Muscle layer of duodenum (tissue), 2 donors: ENCODE data around the gene TYW1B.
"Not testable (repeated sequence)": the region's sequence is repeated elsewhere in the genome, so short reads cannot be mapped to it uniquely, and the experiment has no call there.

ENCODE experiments used
- H3K27ac ChIP-seq: one replicate; pipeline ENCODE4 v1.7.0; 2013; ENCODE audit warnings: mild to moderate bottlenecking, low read length
- H3K27me3 ChIP-seq: one replicate; pipeline ENCODE4 v1.7.0; 2013; ENCODE audit warnings: low read depth, mild to moderate bottlenecking, control low read depth, low read length
- H3K36me3 ChIP-seq, 2 donors: one replicate each; pipeline ENCODE4 v1.7.0; 2013; ENCODE audit warnings: low read length in 2 of 2, control low read depth in 1 of 2, mild to moderate bottlenecking in 1 of 2; ENCODE audit not compliant: insufficient read depth in 2 of 2, control insufficient read depth in 1 of 2
- H3K4me1 ChIP-seq, 2 donors: one replicate each; pipeline ENCODE4 v1.7.0; 2013; ENCODE audit warnings: low read length in 2 of 2, mild to moderate bottlenecking in 2 of 2, control low read depth in 1 of 2, moderate library complexity in 1 of 2; ENCODE audit not compliant: insufficient read depth in 2 of 2, control insufficient read depth in 1 of 2
- H3K4me3 ChIP-seq, 2 donors: one replicate each; pipeline ENCODE4 v1.7.0; 2013; ENCODE audit warnings: low read length in 2 of 2, low read depth in 1 of 2, mild to moderate bottlenecking in 1 of 2
- H3K9me3 ChIP-seq, 2 donors: one replicate each; pipeline ENCODE4 v1.7.0; 2013; ENCODE audit warnings: low read length in 2 of 2, control low read depth in 1 of 2, mild to moderate bottlenecking in 1 of 2; ENCODE audit not compliant: control insufficient read depth in 1 of 2
- donor health status: healthy.

Gene TYW1B

DNA sequence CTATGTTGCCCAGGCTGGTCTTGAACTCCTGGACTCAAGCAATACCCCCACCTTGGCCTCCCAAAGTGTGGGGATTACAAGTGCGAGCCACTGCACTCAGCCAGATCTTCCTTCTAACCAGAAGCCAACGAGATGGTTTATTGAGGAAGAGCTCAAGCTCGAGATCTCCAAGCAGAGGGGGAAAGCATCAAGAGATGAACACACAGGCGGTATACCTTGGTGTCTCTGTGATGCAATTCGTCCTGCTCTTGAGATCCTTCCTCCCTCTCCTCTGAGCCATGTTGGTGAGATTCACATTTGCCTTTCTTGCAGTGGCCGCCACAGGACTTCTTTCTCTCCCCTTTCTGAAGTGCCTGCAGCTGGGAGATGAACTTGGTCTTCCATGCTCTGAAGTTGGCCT is 21.1 kb downstream of the TYW1B start:
- not testable (repeated sequence) for H3K27ac ChIP-seq, H3K4me3 ChIP-seq, H3K27me3 ChIP-seq, H3K9me3 ChIP-seq, H3K4me1 ChIP-seq
- H3K36me3 ChIP-seq: peaks cover 6 to 19% of the 10 kb centered on the region in 2 donors

GRCh38 chr7:72805526-72806494 is 22.2 kb downstream of the TYW1B start:
- Histone ChIP-seq H3K36me3 (peaks cover 6 to 19% of the 10 kb centered on the region in 2 donors), H3K9me3 (no peaks in the 10 kb centered on the region), H3K27me3 (no peaks in the 10 kb centered on the region), H3K27ac (no peak overlapping the region), H3K4me1 (no peaks in the 10 kb centered on the region), H3K4me3 (no peak overlapping the region)

GRCh38 chr7:72803778-72804177 is 24.2 kb downstream of the TYW1B start:
- not testable (repeated sequence) for H3K27ac ChIP-seq, H3K4me1 ChIP-seq, H3K4me3 ChIP-seq, H3K27me3 ChIP-seq, H3K9me3 ChIP-seq
- H3K36me3 ChIP-seq: peaks cover 6 to 19% of the 10 kb centered on the region in 2 donors

DNA sequence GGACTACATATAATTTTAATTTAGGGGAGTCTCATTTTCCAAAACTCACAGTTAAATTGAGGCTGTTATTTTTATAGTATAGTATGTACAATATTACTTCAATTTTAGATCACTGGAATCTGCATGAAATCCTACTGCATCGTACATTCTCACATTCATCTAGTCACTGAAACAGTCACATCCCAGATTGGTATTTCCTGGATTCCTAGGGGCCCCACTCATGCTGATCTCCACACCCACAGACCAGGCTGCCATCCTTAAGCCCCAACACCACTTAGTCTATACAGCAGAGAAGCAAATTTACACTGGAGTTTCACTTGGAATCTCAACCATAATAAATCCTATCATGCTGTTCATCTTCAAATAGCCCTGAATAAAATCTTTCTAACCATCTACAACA is 26.4 kb downstream of the TYW1B start:
- H3K4me1 ChIP-seq, H3K4me3 ChIP-seq, H3K27ac ChIP-seq, H3K9me3 ChIP-seq, H3K27me3 ChIP-seq: not testable (repeated sequence)
- peaks cover 6 to 20% of the 10 kb centered on the region in 2 donors for H3K36me3 ChIP-seq

DNA sequence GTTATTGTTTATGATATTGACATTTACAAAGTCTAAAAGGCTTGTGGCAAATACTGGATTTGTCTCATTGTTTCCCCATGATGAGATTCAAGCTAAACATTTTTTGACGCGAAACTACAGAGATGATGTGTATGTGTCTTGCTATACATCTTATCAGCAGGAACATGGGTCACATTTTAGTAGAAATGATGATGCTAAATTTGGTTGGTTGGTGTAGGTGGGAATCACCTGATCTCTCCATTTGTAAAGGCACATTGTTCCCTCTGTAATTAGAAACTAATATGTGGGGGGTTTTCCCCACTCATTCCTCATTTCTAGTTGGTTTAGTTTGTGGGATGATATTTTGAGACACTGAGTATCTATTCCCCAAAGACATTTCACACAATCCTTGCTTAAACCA is 32.6 kb downstream of the TYW1B start:
- not testable (repeated sequence) for H3K9me3 ChIP-seq, H3K4me1 ChIP-seq, H3K27ac ChIP-seq, H3K4me3 ChIP-seq, H3K27me3 ChIP-seq
- H3K36me3 ChIP-seq: peaks cover 0 to 13% of the 10 kb centered on the region in 2 donors

- H3K4me3 ChIP-seq: no peak overlapping the region
- no peaks in the 10 kb centered on the region for H3K9me3 ChIP-seq
- no peaks in the 10 kb centered on the region for H3K27me3 ChIP-seq
- no peak overlapping the region for H3K27ac ChIP-seq
- H3K4me1 ChIP-seq: no peaks in the 10 kb centered on the region
- H3K36me3 ChIP-seq: peaks cover 0 to 13% of the 10 kb centered on the region in 2 donors
Observed at GRCh38 chr7:72793791-72794190, 34.2 kb downstream of the TYW1B start.

GRCh38 chr7:72790698-72791060 is 37.3 kb downstream of the TYW1B start:
- H3K27ac ChIP-seq, H3K36me3 ChIP-seq, H3K27me3 ChIP-seq, H3K9me3 ChIP-seq, H3K4me1 ChIP-seq, H3K4me3 ChIP-seq: not testable (repeated sequence)

- H3K27ac ChIP-seq, H3K4me3 ChIP-seq, H3K27me3 ChIP-seq, H3K4me1 ChIP-seq, H3K9me3 ChIP-seq, H3K36me3 ChIP-seq: not testable (repeated sequence)
Observed at GRCh38 chr7:72790048-72790697, 37.8 kb downstream of the TYW1B start.

DNA sequence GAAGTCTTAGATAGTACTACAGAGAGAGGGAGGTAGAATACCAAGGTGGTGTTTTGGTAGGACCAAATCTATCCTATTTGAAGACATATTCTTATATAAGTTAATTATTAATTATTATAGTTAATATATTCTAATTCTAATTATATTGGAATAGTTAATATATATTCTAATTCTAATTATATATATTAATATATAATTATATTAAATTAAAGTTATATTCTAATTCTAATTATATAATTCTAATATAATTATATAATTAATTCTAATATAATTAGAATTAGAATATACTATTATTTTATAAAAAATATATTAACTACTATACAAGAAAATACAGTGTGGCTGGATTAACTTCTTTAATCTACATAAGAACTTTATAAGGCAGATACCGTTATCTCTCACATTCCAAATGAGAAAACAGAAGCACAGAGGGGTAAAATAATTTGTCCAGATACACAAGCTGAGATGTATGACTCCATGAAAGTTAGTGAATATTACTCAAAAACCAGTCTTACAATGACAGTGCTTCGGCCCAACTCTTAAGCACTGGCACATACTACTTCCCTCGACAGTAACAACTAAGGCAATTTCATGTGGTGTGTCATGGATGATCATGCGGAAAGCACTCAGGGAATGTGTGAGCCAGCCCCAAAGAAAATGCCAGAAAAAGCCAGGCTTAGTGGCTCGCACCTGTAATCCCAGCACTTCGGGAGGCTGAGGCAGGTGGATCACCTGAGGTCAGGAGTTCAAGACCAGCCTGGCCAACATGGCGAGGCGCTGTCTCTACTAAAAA is 42.6 kb downstream of the TYW1B start:
- no peak overlapping the region for H3K27ac ChIP-seq
- no peaks in the 10 kb centered on the region for H3K9me3 ChIP-seq
- no peaks in the 10 kb centered on the region for H3K36me3 ChIP-seq
- H3K27me3 ChIP-seq: no peaks in the 10 kb centered on the region
- no peaks in the 10 kb centered on the region for H3K4me1 ChIP-seq
- no peak overlapping the region for H3K4me3 ChIP-seq

DNA sequence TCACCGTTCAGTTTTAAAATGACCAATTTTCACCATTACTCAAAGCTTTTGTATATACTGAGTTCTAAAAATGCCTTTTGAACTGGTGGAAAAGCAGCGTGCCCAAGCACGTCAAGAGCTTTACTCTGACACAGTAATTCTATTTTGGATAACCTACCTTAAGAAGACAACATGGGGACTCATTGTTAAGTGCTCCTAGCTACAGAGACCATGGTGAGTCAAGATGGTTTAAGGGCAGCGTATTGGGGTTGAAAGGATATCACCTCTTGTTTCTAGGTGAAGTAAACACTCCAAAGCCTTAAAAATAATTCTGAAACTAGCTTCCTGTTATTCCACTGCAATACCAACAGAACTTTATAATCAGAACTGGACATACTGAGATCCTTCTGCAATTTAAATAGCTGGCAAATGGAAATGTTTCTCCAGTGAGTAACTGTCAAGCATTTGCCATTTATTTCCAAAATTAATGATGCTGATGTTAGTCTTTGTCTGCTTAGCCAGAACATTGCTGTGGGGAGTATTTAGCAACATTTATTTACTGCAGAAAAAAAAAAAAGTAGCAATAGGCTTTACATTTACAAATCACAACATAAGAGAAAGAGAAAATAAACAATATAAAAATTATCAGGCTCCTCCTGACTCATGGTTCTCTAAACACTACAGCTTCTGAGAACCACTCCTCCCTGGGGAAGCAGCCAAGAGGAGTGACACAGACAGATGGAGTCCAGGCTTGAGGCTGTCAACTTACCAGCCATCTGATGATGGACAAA is 44.2 kb downstream of the TYW1B start:
- H3K4me3 ChIP-seq, H3K36me3 ChIP-seq, H3K9me3 ChIP-seq, H3K4me1 ChIP-seq, H3K27me3 ChIP-seq, H3K27ac ChIP-seq: not testable (repeated sequence)

GRCh38 chr7:72781631-72782030 is 46.4 kb downstream of the TYW1B start:
- Histone ChIP-seq H3K27ac (no peak overlapping the region), H3K27me3 (no peaks in the 10 kb centered on the region), H3K36me3 (no peaks in the 10 kb centered on the region), H3K4me1 (no peaks in the 10 kb centered on the region), H3K4me3 (no peak overlapping the region), H3K9me3 (no peaks in the 10 kb centered on the region)
